Measurements from ENCODE around the gene CIZ1. TPM values are rescaled to one million over a fixed set of nuclear protein-coding genes. Genes with fewer than 3 reads are reported as not detected.

Gene CIZ1
- total and polyA plus RNA-seq, 2 of the 13 experiments (the other 11 are each of a cell fraction or from before 2014, with no cell fraction given), result 30.6 to 50.3 TPM

DNA sequence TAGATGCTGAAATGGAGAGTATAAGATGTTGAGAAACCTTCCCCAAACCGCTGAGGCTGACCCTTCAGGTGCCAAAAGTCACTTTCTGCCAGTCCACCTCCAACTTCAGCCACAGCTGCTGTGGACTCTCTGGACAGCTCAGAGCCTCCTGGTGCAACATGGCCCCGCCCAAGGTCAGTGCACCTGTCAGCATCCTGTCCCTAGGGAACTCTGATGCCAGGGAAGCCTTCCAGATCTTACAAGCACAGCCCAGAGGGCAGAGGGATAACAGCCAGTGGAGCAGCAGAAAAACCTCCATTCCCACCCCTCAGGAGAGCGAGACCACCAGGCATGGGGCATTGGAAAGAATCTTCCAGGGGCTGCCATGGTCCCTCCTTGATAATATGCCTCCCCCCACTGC is 53.4 kb downstream of the CIZ1 start:
- Histone ChIP-seq H3K79me2 (ENCODE audit: insufficient read depth, low read length) (no peaks in the 10 kb centered on the region), H3K9ac (ENCODE audit: insufficient read depth, low read depth, low read length) (no peak overlapping the region), H3K27ac (ENCODE audit: extremely low read length, insufficient read depth, low read length) (no peak overlapping the region), H3K4me1 (ENCODE audit: insufficient read depth, low read length) (peaks cover 46% of the 10 kb centered on the region), H3K27me3 (ENCODE audit: control insufficient read depth in 1 of 2, insufficient read depth in 2 of 2, low read length in 2 of 2) (no peaks in the 10 kb centered on the region; a peak in 1 of 5 replicates), H3K4me2 (ENCODE audit: low read depth, low read length) (peak overlapping the region; percentile 76; the same call in 1 of the 2 replicates), H3K9me3 (ENCODE audit: low read length) (no peaks in the 10 kb centered on the region), H3K4me3 (replicated peaks in 1 of 3; ENCODE audit: insufficient read depth in 1 of 3, low read depth in 2 of 3, low read length in 3 of 3) (no peak overlapping the region), H4K20me1 (ENCODE audit: insufficient read depth, low read length) (no peaks in the 10 kb centered on the region), H2AFZ (ENCODE audit: low read length) (no peak overlapping the region), H3K36me3 (replicated peaks in 1 of 2; ENCODE audit: control insufficient read depth in 1 of 2, insufficient read depth in 2 of 2, low read length in 2 of 2) (no peaks in the 10 kb centered on the region)
- no TSS peak for BruUV-seq (replicated peaks)
- peak; percentile 73 for ATAC-seq
- intact Hi-C loops (cut with micrococcal nuclease; ENCODE audit: unreplicated experiment) (no loop called here), in situ Hi-C loops (cut with HindIII; ENCODE audit: extremely low pct_ligation_motif_present, low pct_unique_long_range_greater_than_20kb) (no loop called here)
- no peak for FAIRE-seq
- WGBS (ENCODE audit: low lambda C conversion rate), result no CpG with 5 or more reads among the region's 3 CpGs
- POLR2A ChIA-PET, result interaction anchor here (1.4 to 1.9 kb wide), 3 partner anchors 10 to 40 kb away, joined by 4 to 12 read pairs (median 6); partner anchors contain the start of gene BBLN
- DNase-seq (ENCODE audit: low spot score), result no peak
- CTCF ChIA-PET (ENCODE audit: low intra/inter-chr PET ratio, low total read pairs), result no interaction called here
- TF ChIP-seq KIAA2018 (CRISPR knock-in tag; IDR thresholded peaks at IDR 0.05; ENCODE audit: borderline replicate concordance) (no peak), ZNF337 (CRISPR knock-in tag; IDR thresholded peaks at IDR 0.05; ENCODE audit: borderline replicate concordance, low read depth) (no peak), KDM4B (CRISPR knock-in tag; IDR thresholded peaks at IDR 0.05) (no peak), E2F1 (CRISPR knock-in tag; IDR thresholded peaks at IDR 0.05) (no peak), ZNF572 (CRISPR knock-in tag; IDR thresholded peaks at IDR 0.05) (no peak), ZBTB3 (CRISPR knock-in tag; IDR thresholded peaks at IDR 0.05; ENCODE audit: borderline replicate concordance, low read depth) (no peak), ZBTB38 (CRISPR knock-in tag; IDR thresholded peaks at IDR 0.05) (no peak), DPF2 (CRISPR knock-in tag; IDR thresholded peaks at IDR 0.05; ENCODE audit: borderline replicate concordance, low read depth) (no peak), ZNF432 (CRISPR knock-in tag; IDR thresholded peaks at IDR 0.05; ENCODE audit: borderline replicate concordance) (no peak), ZNF768 (CRISPR knock-in tag; IDR thresholded peaks at IDR 0.05) (no peak), IRF9 (CRISPR knock-in tag; IDR thresholded peaks at IDR 0.05; ENCODE audit: borderline replicate concordance) (no peak)
- TF ChIP-seq, protein P1, sequence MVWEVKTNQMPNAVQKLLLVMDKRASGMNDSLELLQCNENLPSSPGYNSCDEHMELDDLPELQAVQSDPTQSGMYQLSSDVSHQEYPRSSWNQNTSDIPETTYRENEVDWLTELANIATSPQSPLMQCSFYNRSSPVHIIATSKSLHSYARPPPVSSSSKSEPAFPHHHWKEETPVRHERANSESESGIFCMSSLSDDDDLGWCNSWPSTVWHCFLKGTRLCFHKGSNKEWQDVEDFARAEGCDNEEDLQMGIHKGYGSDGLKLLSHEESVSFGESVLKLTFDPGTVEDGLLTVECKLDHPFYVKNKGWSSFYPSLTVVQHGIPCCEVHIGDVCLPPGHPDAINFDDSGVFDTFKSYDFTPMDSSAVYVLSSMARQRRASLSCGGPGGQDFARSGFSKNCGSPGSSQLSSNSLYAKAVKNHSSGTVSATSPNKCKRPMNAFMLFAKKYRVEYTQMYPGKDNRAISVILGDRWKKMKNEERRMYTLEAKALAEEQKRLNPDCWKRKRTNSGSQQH (CRISPR knock-in tag; IDR thresholded peaks at IDR 0.05; ENCODE audit: low read depth), result no peak

Data from HepG2 (cell line).